HFFc6 (cell line): ENCODE data around the gene TEX54. TPM values are rescaled to one million over a fixed set of nuclear protein-coding genes. Genes with fewer than 3 reads are reported as not detected.

Experiments
- DNase-seq: peaks from one replicate; pipeline ENCODE4 v3.0.0-alpha.2; 2018
- H3K27ac Mint-ChIP-seq: 2 replicates; pipeline ENCODE4 v1.8.0; 2020; ENCODE audit warnings: mild to moderate bottlenecking, mixed read lengths
- H3K27me3 Mint-ChIP-seq: 2 replicates; pipeline ENCODE4 v1.8.0; 2021; ENCODE audit warnings: mild to moderate bottlenecking, moderate library complexity, mixed read lengths; ENCODE audit not compliant: insufficient read depth
- H3K36me3 Mint-ChIP-seq: 2 replicates; pipeline ENCODE4 v1.8.0; 2021; ENCODE audit warnings: low read depth, mixed read lengths
- H3K4me1 Mint-ChIP-seq: 2 replicates; pipeline ENCODE4 v1.8.0; 2020; ENCODE audit warnings: low read depth, mixed read lengths
- H3K4me3 Mint-ChIP-seq: 2 replicates; pipeline ENCODE4 v1.8.0; 2020; ENCODE audit warnings: mild to moderate bottlenecking, moderate library complexity, mixed read lengths
- H3K9me3 Mint-ChIP-seq: 2 replicates; pipeline ENCODE4 v1.8.0; 2020; ENCODE audit warnings: mild to moderate bottlenecking, mixed read lengths
- total RNA-seq, 6 experiments: library from RNA; stranded (reverse); fragmentation: NEBNext Ultra II Directional; extraction: Animal tissue kit (Norgen Biotek cat#: 25700); gene quantifications; 2 replicates in 1 of 6; 3 replicates in 5 of 6; pipeline ENCODE4 v1.2.3, GENCODE V29; 2021
- TF ChIP-seq, protein P1 (sequence below): fragments of 200-600 bp; sonication (generic); IDR thresholded peaks from 2 replicates; pipeline ENCODE4 v1.5.0; 2021; ENCODE audit warnings: antibody characterized with exemption, mild to moderate bottlenecking

The TEX54 gene
- total RNA-seq, 6 experiments from 2014 or later: not detected

- TF ChIP-seq, protein P1, sequence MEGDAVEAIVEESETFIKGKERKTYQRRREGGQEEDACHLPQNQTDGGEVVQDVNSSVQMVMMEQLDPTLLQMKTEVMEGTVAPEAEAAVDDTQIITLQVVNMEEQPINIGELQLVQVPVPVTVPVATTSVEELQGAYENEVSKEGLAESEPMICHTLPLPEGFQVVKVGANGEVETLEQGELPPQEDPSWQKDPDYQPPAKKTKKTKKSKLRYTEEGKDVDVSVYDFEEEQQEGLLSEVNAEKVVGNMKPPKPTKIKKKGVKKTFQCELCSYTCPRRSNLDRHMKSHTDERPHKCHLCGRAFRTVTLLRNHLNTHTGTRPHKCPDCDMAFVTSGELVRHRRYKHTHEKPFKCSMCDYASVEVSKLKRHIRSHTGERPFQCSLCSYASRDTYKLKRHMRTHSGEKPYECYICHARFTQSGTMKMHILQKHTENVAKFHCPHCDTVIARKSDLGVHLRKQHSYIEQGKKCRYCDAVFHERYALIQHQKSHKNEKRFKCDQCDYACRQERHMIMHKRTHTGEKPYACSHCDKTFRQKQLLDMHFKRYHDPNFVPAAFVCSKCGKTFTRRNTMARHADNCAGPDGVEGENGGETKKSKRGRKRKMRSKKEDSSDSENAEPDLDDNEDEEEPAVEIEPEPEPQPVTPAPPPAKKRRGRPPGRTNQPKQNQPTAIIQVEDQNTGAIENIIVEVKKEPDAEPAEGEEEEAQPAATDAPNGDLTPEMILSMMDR: no peak
- DNase-seq: peak; percentile 22
- H3K27me3 Mint-ChIP-seq: peaks cover 13% of the 10 kb centered on the region
Measured at GRCh38 chr11:62806611-62807121, 26.0 kb downstream of the TEX54 start.

DNA sequence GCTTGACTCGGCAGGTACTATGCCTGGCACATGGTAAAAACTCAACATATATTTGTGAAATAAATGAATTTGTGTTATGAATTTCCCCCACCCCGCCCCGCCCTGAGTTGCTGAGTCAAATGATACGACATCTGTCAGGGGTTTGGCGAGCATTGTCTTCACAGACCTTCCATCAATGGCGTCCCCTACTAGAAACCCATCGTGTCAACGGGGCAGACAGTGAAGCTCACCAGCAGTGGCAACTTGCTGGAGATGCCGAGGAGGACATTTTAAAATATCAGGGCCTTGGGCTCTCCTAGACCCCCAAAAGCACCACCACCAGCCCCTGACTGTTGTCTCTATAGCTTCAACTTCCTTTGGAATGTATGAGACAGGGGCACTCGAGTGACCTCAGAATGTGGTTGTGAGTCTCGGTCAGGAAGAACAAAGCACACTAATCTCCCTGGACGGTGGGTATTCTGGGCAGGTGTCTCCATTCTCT, 26.6 kb downstream of the TEX54 start:
- peaks cover 13% of the 10 kb centered on the region for H3K27me3 Mint-ChIP-seq
- peaks cover 14% of the 10 kb centered on the region for H3K36me3 Mint-ChIP-seq

More at GRCh38 chr11:62806611-62807121, 26.0 kb downstream of the TEX54 start:
- Mint-ChIP-seq H3K4me3 (peak overlapping the region; percentile 99), H3K27ac (peak overlapping the region; percentile 98), H3K36me3 (peaks cover 10% of the 10 kb centered on the region), H3K4me1 (peaks cover 39% of the 10 kb centered on the region), H3K9me3 (peaks cover 4% of the 10 kb centered on the region; the same call in 1 of the 2 replicates)

DNA sequence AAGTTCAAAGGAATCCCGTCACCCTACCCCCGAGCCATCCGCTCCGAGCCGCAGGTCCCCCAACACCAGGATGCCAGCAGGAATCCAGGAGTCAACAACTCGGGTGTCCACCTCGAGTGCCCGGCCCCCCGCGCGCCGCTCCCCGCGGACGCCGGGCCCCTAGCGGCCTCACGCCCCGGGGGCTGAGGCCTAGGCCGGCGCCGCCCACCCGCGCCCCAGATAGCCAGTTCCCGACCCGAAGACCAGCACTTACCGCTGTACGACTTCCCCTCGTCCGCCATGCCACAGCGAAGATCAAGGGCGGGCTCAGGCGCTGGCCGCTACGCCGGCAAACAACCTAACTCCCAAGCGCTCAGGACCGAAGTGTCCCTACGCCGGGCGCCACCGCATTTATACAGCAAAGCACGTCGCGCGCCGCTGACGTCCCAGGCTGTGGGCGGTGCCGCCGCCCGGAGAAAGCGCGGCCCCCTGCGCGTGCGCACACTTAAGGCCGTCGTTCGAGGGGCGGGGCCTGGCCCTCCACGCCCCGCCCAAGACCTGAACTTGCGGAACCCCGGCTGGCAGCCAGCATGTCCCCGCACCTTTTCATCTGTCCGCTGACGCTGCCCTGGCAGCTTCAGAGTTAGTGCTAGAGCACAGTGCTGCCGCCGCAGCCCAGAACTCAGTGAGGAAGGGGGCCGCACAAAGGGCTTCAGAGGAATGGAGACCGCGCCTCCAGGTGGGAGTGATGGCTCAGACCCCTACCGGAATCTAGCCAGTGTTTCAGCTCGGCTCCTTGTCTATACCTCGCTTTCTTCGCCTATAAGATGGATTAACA, 27.4 kb downstream of the TEX54 start, which contains the start of gene NXF1:
NXF1 (minus strand) TSS at position 365 of the 817 bp plus-strand sequence; CDS start at position 281, 84 bp downstream.
- Mint-ChIP-seq H3K36me3 (peaks cover 17% of the 10 kb centered on the region), H3K9me3 (peaks cover 4% of the 10 kb centered on the region; the same call in 1 of the 2 replicates), H3K4me3 (peak within 1 kb of the TSS; percentile 99), H3K27ac (peak within 1 kb of the TSS; percentile 98), H3K4me1 (peaks cover 39% of the 10 kb centered on the region), H3K27me3 (peaks cover 13% of the 10 kb centered on the region)
- DNase-seq: peak; percentile 94
- TF ChIP-seq, protein P1: peak; percentile 44

More for the DNA sequence above, 26.6 kb downstream of the TEX54 start:
- peaks cover 4% of the 10 kb centered on the region; the same call in 1 of the 2 replicates for H3K9me3 Mint-ChIP-seq
- TF ChIP-seq, protein P1: no peak; the same call in 1 of the 2 replicates
- peak overlapping the region; percentile 99 for H3K4me3 Mint-ChIP-seq
- peak overlapping the region; percentile 98 for H3K27ac Mint-ChIP-seq
- DNase-seq: no peak
- H3K4me1 Mint-ChIP-seq: peaks cover 39% of the 10 kb centered on the region

DNA sequence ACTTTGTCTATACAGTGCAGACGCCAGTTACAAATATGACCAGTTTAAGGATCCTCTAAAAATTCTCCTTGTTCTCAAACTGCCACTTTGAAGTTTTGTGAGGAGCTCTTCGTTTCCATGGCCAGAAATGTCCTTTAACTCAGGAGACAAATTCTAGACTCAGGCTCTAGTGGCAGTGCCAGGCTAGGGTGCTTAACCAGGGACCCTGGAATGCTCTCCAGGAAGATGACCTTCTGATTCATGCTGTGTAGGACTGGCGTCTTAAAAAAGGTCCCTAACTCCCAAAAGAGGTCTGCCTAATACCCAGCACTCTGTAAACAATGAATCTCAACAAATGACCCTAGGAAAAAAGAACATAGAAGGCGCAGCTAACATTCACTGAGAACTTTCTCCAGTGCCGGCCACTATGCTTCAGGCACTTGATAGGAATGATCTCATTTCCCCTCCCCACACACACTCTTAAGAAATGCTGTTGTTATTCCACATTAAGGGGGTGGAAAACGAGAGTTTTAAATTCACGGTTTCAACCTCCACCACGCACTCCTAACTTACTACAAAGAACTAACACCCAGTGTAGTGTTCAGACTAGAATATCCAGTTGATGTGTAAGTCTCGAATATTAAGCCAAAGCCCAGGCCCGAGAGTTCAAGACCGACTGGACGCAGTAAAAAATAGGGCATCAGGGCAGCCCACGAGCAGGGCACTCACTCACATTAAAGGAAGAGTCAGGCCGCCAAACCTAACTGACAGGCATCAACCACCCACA, 28.1 kb downstream of the TEX54 start:
- TF ChIP-seq, protein P1: no peak

DNA sequence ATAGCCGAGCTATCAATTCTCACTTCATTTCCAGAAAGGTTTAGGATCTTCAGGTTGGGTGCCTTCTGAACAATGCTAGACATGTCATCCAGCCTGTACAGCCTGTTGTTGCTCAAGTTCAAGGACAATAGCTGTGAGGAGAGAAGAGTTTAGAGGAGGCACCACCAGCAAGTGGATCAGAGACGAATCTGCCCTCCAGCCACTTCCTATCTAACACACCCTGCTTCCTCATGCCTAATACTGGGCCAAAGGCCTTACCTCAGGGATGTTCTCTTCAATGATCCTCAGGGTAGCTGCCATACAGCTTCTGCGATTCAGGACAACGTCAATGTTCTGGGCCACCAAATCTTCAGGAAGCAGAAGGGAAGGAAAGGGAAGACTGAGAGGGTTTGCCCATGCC, 31.6 kb downstream of the TEX54 start:
- no peak overlapping the region for H3K4me3 Mint-ChIP-seq
- H3K4me1 Mint-ChIP-seq: peaks cover 19% of the 10 kb centered on the region
- peaks cover 34% of the 10 kb centered on the region for H3K36me3 Mint-ChIP-seq
- H3K27ac Mint-ChIP-seq: no peak overlapping the region
- TF ChIP-seq, protein P1: no peak
- H3K27me3 Mint-ChIP-seq: peaks cover 15% of the 10 kb centered on the region
- no peak for DNase-seq
- peaks cover 4% of the 10 kb centered on the region; the same call in 1 of the 2 replicates for H3K9me3 Mint-ChIP-seq

More for the DNA sequence above, 28.1 kb downstream of the TEX54 start:
- Mint-ChIP-seq H3K27ac (peak overlapping the region; percentile 98), H3K36me3 (peaks cover 17% of the 10 kb centered on the region), H3K27me3 (peaks cover 13% of the 10 kb centered on the region), H3K4me3 (peak overlapping the region; percentile 99), H3K4me1 (peaks cover 39% of the 10 kb centered on the region), H3K9me3 (peaks cover 4% of the 10 kb centered on the region; the same call in 1 of the 2 replicates)
- DNase-seq: peak; percentile 34
